Activated gamma-delta T cell treated with Interleukin-2 at 50 U/mL for 16 hours (primary cell): Measurements from ENCODE around the gene PLXNA2.

Experiments
- DNase-seq: peaks from one replicate; pipeline ENCODE4 v3.0.0-alpha.2; 2020

Gene PLXNA2

GRCh38 chr1:208036106-208036808, 207.9 kb downstream of the PLXNA2 start:
- no peak for DNase-seq

- DNase-seq, result no peak
These were observed 210.0 kb downstream of the PLXNA2 start for GRCh38 chr1:208034135-208034534.

GRCh38 chr1:208033236-208033635, 210.9 kb downstream of the PLXNA2 start:
- no peak for DNase-seq

GRCh38 chr1:208031932-208032320, 212.3 kb downstream of the PLXNA2 start:
- no peak for DNase-seq

- DNase-seq, result no peak
These were observed 212.8 kb downstream of the PLXNA2 start for GRCh38 chr1:208031316-208031931.

GRCh38 chr1:208030288-208031091, 213.7 kb downstream of the PLXNA2 start:
- no peak for DNase-seq

- no peak for DNase-seq
These were observed 214.6 kb downstream of the PLXNA2 start for GRCh38 chr1:208029381-208030287.

- DNase-seq, result no peak
These were observed 215.7 kb downstream of the PLXNA2 start for GRCh38 chr1:208028526-208028925.

- DNase-seq, result no peak
These were observed 216.3 kb downstream of the PLXNA2 start for GRCh38 chr1:208027861-208028260.

- DNase-seq, result no peak
These were observed 217.2 kb downstream of the PLXNA2 start for GRCh38 chr1:208026880-208027438.

GRCh38 chr1:208025031-208025430, 219.2 kb downstream of the PLXNA2 start:
- DNase-seq, result no peak

- no peak for DNase-seq
These were observed 219.8 kb downstream of the PLXNA2 start for GRCh38 chr1:208024406-208024805.

GRCh38 chr1:208019257-208019656, 224.9 kb downstream of the PLXNA2 start:
- DNase-seq, result no peak

- no peak for DNase-seq
These were observed 228.9 kb downstream of the PLXNA2 start for GRCh38 chr1:208015255-208015654.

- DNase-seq, result no peak
These were observed 231.0 kb downstream of the PLXNA2 start for GRCh38 chr1:208013210-208013609.

GRCh38 chr1:208012721-208013120, 231.5 kb downstream of the PLXNA2 start:
- no peak for DNase-seq

- DNase-seq, result no peak
These were observed 233.6 kb downstream of the PLXNA2 start for GRCh38 chr1:208010487-208011071.

- no peak for DNase-seq
These were observed 234.3 kb downstream of the PLXNA2 start for GRCh38 chr1:208009706-208010444.

GRCh38 chr1:208009303-208009702, 234.9 kb downstream of the PLXNA2 start:
- no peak for DNase-seq

- no peak for DNase-seq
These were observed 235.7 kb downstream of the PLXNA2 start for GRCh38 chr1:208008534-208008933.

GRCh38 chr1:208007938-208008342, 236.2 kb downstream of the PLXNA2 start:
- no peak for DNase-seq
